ENCODE data around the gene DGKI.

The DGKI gene

DNA sequence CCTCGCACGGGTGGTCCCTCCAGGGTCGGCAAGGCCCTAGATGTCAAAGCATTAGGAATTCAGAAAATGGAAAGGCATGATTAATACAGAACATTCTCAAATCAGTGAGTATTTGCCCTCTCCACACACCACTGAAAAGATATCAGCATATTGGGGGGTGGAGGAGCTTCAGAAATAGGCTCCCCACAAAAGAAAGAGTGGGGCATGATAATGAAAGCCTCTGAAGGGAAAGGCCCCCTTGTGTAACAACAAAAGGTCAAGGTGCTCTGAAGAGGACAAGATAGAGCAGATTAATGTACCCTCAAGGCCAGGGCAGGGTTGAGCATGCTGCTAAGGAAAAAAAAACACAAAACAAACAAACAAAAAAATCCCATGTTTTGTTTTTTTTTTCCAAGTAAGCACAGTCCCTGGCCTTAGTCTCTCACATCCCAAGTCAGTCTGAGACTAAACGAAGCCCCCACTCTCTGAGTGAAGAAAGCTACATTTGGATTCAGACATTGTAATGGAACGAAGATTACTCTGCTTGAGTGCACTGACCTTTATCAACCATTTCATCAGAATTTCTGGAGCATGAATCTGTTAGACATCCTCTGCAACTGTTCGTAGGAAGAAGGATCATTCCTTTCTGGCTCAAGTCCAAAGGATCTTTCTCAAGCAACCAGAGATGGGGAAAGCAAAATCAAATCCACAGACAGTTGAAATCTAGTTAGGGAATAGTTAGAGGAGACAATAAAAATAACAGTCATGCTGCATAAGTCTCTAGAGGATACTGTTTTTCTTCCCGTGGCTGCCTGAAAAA is 27.4 kb upstream of the DGKI start:
- TF ChIP-seq, protein P1, sequence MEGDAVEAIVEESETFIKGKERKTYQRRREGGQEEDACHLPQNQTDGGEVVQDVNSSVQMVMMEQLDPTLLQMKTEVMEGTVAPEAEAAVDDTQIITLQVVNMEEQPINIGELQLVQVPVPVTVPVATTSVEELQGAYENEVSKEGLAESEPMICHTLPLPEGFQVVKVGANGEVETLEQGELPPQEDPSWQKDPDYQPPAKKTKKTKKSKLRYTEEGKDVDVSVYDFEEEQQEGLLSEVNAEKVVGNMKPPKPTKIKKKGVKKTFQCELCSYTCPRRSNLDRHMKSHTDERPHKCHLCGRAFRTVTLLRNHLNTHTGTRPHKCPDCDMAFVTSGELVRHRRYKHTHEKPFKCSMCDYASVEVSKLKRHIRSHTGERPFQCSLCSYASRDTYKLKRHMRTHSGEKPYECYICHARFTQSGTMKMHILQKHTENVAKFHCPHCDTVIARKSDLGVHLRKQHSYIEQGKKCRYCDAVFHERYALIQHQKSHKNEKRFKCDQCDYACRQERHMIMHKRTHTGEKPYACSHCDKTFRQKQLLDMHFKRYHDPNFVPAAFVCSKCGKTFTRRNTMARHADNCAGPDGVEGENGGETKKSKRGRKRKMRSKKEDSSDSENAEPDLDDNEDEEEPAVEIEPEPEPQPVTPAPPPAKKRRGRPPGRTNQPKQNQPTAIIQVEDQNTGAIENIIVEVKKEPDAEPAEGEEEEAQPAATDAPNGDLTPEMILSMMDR (IDR thresholded peaks at IDR 0.05; ENCODE audit: borderline replicate concordance, control extremely low read depth, extremely low read depth, insufficient read depth, missing control alignments) = no peak
- DNase-seq (ENCODE audit: low spot score) = no peak
- in situ Hi-C loops (cut with MboI; ENCODE audit: low sequenced_read_pairs, unreplicated experiment) = no loop called here

DNA sequence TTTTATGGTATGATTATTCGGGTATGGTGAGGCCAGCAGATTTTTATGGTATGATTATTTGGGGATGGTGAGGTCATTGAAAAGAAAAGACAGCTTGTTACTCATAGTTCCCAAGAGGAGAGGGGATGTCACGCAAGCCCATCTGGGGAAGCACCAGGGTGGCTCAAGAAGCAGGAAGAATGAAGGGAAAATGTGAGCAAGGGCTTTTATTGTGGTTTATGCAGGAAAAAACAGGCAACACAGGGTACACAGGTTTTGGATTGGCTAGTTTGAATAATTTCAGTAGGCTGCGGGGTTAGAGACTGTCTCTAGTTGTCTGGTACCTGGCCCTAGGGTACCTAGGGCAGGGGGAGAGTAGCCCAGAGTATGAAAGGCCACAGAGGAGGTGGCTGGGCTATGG is 26.8 kb upstream of the DGKI start:
- in situ Hi-C loops (cut with MboI; ENCODE audit: low sequenced_read_pairs, unreplicated experiment) = no loop called here
- no peak for DNase-seq (ENCODE audit: low spot score)
- TF ChIP-seq, protein P1 (IDR thresholded peaks at IDR 0.05; ENCODE audit: borderline replicate concordance, control extremely low read depth, extremely low read depth, insufficient read depth, missing control alignments) = no peak

DNA sequence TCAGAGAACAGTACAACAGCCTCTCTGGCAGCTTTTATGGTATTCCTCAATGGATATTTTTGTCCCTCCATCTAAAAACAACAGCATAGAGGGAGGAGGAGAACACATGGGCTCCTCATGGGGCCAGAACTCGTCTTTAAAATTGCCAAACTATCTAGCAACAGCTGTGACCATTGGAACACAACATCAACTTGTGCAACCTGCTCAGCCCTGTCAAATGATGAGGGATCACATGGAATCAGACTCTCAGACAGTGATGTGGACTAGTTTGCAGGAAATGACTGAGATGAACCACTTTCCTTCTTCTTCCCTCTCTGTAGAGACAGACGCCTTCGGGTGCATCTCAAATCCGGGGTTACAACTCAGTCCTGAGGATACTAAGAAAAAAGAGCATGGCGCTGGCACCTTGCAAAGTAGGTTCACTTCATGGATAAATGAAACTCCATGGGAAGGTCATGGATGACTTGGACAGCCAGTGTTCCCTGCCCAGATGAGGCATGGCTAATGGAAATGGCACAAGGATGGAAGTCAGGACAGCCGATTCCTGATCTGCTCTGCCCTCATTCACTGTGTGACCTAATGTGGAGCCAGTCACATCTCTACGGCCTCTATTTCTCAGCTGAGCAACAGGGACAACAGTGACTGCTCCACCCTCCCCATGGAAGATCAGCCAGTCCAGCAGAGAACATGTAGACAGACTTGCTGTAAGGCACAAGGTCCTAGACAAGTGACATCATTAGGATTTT is 24.6 kb upstream of the DGKI start:
- in situ Hi-C loops (cut with MboI; ENCODE audit: low sequenced_read_pairs, unreplicated experiment) = no loop called here
- TF ChIP-seq, protein P1 (IDR thresholded peaks at IDR 0.05; ENCODE audit: borderline replicate concordance, control extremely low read depth, extremely low read depth, insufficient read depth, missing control alignments) = no peak
- no peak for DNase-seq (ENCODE audit: low spot score)

DNA sequence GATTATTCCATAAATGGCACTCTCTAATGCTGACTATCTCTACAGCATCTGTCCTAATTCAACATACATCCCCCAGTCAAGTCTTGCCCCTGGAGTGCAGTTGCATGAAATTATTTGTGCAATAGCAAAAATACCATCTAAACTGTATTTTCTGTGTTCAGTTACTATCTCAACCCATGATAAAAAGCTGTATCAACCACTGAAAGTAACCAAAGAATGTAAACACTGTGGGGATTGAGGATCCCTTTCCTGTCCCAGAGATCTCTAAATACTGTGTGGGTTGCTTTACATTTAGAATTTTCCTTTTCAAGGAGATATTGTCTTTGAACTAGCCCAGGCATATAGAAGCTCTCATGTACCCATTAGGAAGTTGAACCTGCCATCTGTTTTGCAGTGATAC is 23.9 kb upstream of the DGKI start:
- DNase-seq (ENCODE audit: low spot score) = no peak
- in situ Hi-C loops (cut with MboI; ENCODE audit: low sequenced_read_pairs, unreplicated experiment) = no loop called here
- TF ChIP-seq, protein P1 (IDR thresholded peaks at IDR 0.05; ENCODE audit: borderline replicate concordance, control extremely low read depth, extremely low read depth, insufficient read depth, missing control alignments) = no peak

DNA sequence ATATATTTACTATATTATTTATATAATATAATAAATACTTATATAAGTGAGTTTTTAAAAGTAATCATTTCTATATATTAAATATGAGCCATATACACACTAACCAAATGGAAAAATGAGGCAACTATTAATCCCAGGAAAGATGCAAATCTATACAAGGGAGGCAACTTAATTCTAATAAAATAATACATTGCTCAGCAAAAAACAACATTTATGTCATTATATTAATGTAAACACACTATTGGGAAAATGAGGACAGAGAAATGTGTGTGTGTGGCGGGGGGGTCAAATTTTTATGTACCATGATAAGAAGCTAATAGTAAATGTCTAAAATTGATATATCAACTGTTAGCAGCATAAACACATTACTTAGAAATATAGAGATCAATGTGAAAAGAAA is 23.3 kb upstream of the DGKI start:
- in situ Hi-C loops (cut with MboI; ENCODE audit: low sequenced_read_pairs, unreplicated experiment) = no loop called here
- DNase-seq (ENCODE audit: low spot score) = no peak
- TF ChIP-seq, protein P1 (IDR thresholded peaks at IDR 0.05; ENCODE audit: borderline replicate concordance, control extremely low read depth, extremely low read depth, insufficient read depth, missing control alignments) = no peak

DNA sequence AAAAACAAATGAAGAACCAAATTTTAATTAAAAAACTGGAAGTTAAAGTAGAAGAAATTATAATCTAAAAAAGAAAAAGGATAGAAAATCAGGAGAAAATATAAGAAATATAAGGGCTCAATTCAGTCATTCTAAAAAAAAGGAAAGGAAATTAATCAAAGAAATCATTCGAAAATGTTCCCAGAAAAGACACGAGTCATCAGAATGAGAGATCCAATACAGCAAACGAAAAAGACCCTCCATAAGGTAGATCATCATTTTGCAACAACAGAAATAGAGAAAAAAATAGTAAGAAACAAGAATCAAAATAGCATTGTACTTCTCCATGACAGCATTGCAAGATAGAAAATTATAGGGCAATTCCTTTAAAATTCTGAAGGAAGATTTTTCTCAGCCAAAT is 22.5 kb upstream of the DGKI start:
- DNase-seq (ENCODE audit: low spot score) = no peak
- in situ Hi-C loops (cut with MboI; ENCODE audit: low sequenced_read_pairs, unreplicated experiment) = no loop called here
- TF ChIP-seq, protein P1 (IDR thresholded peaks at IDR 0.05; ENCODE audit: borderline replicate concordance, control extremely low read depth, extremely low read depth, insufficient read depth, missing control alignments) = no peak

All from GM13976 (cell line).